ENCODE data around the gene ANGEL2. TPM values are rescaled to one million over a fixed set of nuclear protein-coding genes. Genes with fewer than 3 reads are reported as not detected.

Gene ANGEL2
- total RNA-seq, 2 donors from 2014 or later, result 55.8 to 60.4 TPM

DNA sequence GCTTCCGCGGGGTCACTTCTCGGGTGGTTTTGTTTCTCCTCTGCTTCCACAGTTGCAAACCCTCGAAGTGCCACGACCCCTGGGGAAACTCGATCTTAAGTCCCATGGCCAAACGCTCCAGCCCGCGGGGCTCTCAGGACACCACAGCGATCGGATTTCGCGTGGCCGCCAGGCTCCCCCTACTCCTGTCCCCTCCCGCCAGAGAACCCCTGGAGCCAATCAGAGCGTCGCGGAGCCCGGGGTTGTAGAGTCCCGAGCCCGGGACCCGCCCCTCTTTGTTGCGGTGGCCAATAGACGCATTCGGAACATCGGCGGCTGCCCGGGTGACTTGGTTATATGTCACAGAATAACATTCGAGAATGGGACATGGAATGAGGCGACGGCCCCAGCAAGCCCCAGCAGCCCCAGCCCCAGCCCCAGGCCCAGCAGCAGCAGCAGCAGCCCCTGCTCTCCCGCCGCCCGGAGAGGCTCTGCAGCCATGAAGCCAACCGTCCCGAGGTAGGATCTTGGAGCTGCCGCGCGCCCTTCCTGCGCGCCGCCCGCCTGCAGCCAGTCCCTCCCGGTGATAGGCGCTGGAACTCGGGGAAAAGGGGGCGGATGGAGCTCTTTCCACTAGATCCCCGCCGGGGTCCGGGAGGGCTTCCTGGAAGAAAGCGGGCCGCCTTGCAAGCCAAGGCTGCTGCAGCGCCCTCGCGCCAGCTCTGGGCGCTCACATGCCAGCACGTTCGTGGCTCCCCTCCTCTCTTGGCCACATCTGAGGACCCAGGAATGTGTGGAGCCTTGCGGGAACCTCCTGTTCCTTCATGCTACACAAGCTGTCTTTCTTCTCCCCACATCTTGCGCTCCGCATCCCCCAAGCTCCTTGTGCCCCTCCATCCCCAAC lies 65.2 kb downstream of the ANGEL2 start, which contains the start of gene VASH2:
VASH2 (plus strand) TSS at position 299 of the 883 bp plus-strand sequence. CDS start 1,002 bp downstream, outside the sequence.
- peaks cover 7% of the 10 kb centered on the region for H3K9me3 Mint-ChIP-seq
- DNase-seq, result peak; percentile 96
- H3K27ac ChIP-seq (ENCODE audit: low read depth, low read length), result peak within 1 kb of the TSS; percentile 40
- peaks cover 5% of the 10 kb centered on the region for H3K36me3 Mint-ChIP-seq (ENCODE audit: low read depth)
- H3K4me3 ChIP-seq (ENCODE audit: low read length), result peak within 1 kb of the TSS; percentile 83
- no peaks in the 10 kb centered on the region for H3K9me3 ChIP-seq (ENCODE audit: control insufficient read depth, low read length)
- H3K36me3 ChIP-seq (ENCODE audit: control insufficient read depth, insufficient read depth, low read length), result no peaks in the 10 kb centered on the region
- H3K4me1 Mint-ChIP-seq, result peaks cover 3% of the 10 kb centered on the region
- H3K4me1 ChIP-seq (ENCODE audit: control insufficient read depth, insufficient read depth, low read length), result no peaks in the 10 kb centered on the region
- H3K27me3 ChIP-seq (ENCODE audit: control insufficient read depth, insufficient read depth, low read length, poor library complexity, severe bottlenecking), result peaks cover 14% of the 10 kb centered on the region
- 0 to 1% methylated on average over 44 to 61 of the region's 61 CpGs for WGBS, 2 experiments (ENCODE audit: insufficient coverage in 1 of 2, insufficient read length in 1 of 2)
- TF ChIP-seq, protein P1, sequence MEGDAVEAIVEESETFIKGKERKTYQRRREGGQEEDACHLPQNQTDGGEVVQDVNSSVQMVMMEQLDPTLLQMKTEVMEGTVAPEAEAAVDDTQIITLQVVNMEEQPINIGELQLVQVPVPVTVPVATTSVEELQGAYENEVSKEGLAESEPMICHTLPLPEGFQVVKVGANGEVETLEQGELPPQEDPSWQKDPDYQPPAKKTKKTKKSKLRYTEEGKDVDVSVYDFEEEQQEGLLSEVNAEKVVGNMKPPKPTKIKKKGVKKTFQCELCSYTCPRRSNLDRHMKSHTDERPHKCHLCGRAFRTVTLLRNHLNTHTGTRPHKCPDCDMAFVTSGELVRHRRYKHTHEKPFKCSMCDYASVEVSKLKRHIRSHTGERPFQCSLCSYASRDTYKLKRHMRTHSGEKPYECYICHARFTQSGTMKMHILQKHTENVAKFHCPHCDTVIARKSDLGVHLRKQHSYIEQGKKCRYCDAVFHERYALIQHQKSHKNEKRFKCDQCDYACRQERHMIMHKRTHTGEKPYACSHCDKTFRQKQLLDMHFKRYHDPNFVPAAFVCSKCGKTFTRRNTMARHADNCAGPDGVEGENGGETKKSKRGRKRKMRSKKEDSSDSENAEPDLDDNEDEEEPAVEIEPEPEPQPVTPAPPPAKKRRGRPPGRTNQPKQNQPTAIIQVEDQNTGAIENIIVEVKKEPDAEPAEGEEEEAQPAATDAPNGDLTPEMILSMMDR (conservative IDR thresholded peaks at IDR 0.05), result peak; percentile 17
- peak within 1 kb of the TSS; percentile 94 for H3K27ac Mint-ChIP-seq
- H3K9ac ChIP-seq (ENCODE audit: extremely low read depth, low read length, poor library complexity, severe bottlenecking), result peak within 1 kb of the TSS; percentile 47
- peak within 1 kb of the TSS; percentile 77 for H3K4me3 Mint-ChIP-seq
- peaks cover 21% of the 10 kb centered on the region for H3K27me3 Mint-ChIP-seq (ENCODE audit: insufficient read depth)

DNA sequence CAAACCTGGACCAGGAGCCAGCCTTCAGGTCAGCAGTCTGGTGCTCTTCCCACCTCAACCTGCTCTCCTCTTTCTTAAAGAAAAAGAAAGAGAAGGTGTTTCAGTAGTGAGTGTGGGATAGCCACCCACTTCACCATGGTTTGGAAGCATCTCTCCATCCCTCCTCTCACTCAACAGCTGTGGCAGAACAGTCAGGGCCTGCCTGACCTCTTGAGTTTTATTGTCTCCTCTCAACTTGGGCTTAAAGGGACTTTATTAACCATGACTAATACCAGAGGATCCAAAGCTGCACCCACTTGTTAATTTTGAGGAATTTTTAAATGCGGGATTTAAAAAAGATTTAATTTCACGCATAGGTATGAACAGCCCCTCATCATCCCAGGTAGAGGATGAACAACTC lies 65.9 kb downstream of the ANGEL2 start:
- Mint-ChIP-seq H3K36me3 (ENCODE audit: low read depth) (peaks cover 3% of the 10 kb centered on the region), H3K27ac (no peak overlapping the region), H3K27me3 (ENCODE audit: insufficient read depth) (peaks cover 21% of the 10 kb centered on the region), H3K9me3 (peaks cover 7% of the 10 kb centered on the region), H3K4me3 (peak overlapping the region; percentile 77), H3K4me1 (peaks cover 3% of the 10 kb centered on the region)
- WGBS, 2 experiments (ENCODE audit: insufficient coverage in 1 of 2, insufficient read length in 1 of 2), result 60 to 77% methylated on average over 2 of the region's 2 CpGs
- Histone ChIP-seq H3K27me3 (ENCODE audit: control insufficient read depth, insufficient read depth, low read length, poor library complexity, severe bottlenecking) (peaks cover 14% of the 10 kb centered on the region), H3K9me3 (ENCODE audit: control insufficient read depth, low read length) (no peaks in the 10 kb centered on the region), H3K4me3 (ENCODE audit: low read length) (peak overlapping the region; percentile 83), H3K4me1 (ENCODE audit: control insufficient read depth, insufficient read depth, low read length) (no peaks in the 10 kb centered on the region), H3K9ac (ENCODE audit: extremely low read depth, low read length, poor library complexity, severe bottlenecking) (peak overlapping the region; percentile 18), H3K36me3 (ENCODE audit: control insufficient read depth, insufficient read depth, low read length) (no peaks in the 10 kb centered on the region), H3K27ac (ENCODE audit: low read depth, low read length) (no peak overlapping the region)
- TF ChIP-seq, protein P1 (conservative IDR thresholded peaks at IDR 0.05), result no peak
- DNase-seq, result no peak

DNA sequence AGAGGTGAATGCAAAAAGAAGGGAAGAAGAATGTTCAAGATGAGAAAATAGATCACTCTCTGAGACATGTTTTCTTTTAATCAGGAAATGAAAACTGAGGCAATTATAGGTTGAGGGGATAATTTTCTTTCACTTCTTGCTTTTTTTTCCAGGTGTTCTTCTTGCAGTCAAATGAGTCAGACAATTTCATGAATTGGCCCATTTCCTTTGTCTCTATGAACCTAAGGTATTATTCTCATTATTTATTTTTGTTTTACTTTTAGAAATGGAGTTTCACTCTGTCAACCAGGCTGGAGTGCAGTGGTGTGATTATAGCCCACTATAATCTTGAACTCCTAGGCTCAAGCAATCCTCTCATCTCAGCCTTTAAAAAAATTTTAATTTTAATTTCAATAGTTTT lies 68.8 kb downstream of the ANGEL2 start:
- Histone ChIP-seq H3K9ac (ENCODE audit: extremely low read depth, low read length, poor library complexity, severe bottlenecking) (no peak overlapping the region), H3K4me1 (ENCODE audit: control insufficient read depth, insufficient read depth, low read length) (no peaks in the 10 kb centered on the region), H3K9me3 (ENCODE audit: control insufficient read depth, low read length) (no peaks in the 10 kb centered on the region), H3K27ac (ENCODE audit: low read depth, low read length) (no peak overlapping the region), H3K27me3 (ENCODE audit: control insufficient read depth, insufficient read depth, low read length, poor library complexity, severe bottlenecking) (peaks cover 14% of the 10 kb centered on the region), H3K36me3 (ENCODE audit: control insufficient read depth, insufficient read depth, low read length) (no peaks in the 10 kb centered on the region), H3K4me3 (ENCODE audit: low read length) (no peak overlapping the region)
- Mint-ChIP-seq H3K36me3 (ENCODE audit: low read depth) (no peaks in the 10 kb centered on the region), H3K4me3 (no peak overlapping the region), H3K4me1 (peaks cover 4% of the 10 kb centered on the region), H3K27me3 (ENCODE audit: insufficient read depth) (peaks cover 23% of the 10 kb centered on the region), H3K9me3 (peaks cover 7% of the 10 kb centered on the region), H3K27ac (no peak overlapping the region)
- no peak for DNase-seq
- TF ChIP-seq, protein P1 (conservative IDR thresholded peaks at IDR 0.05), result no peak

Measured in endodermal cell (in vitro differentiated cells).